GM23248 (cell line): ENCODE measurements around the gene ZDHHC20. TPM values are rescaled to one million over a fixed set of nuclear protein-coding genes. Genes with fewer than 3 reads are reported as not detected.
"Not testable (repeated sequence)": the region's sequence is repeated elsewhere in the genome, so short reads cannot be mapped to it uniquely, and the experiment has no call there.

ENCODE experiments used
- DNase-seq: peaks from one replicate; pipeline ENCODE4 v3.0.0-alpha.2; 2015
- H2AFZ ChIP-seq: fragments of 200-600 bp; sonication (generic); 2 replicates; pipeline ENCODE4 v1.6.1; 2016; ENCODE audit warnings: antibody characterized with exemption
- H3F3A ChIP-seq: fragments of 200-600 bp; sonication (generic); 2 replicates; pipeline ENCODE4 v1.6.1; 2016; ENCODE audit warnings: mild to moderate bottlenecking, antibody characterized with exemption, mixed run types; ENCODE audit not compliant: insufficient read depth
- H3K27ac ChIP-seq: fragments of 200-600 bp; sonication (generic); 2 replicates; pipeline ENCODE4 v1.5.1; 2016; ENCODE audit warnings: mild to moderate bottlenecking
- H3K27me3 ChIP-seq: fragments of 200-600 bp; sonication (generic); replicated peaks from 2 replicates; pipeline ENCODE4 v1.6.1; 2016; ENCODE audit warnings: mild to moderate bottlenecking; ENCODE audit not compliant: insufficient read depth
- H3K36me3 ChIP-seq: fragments of 200-600 bp; sonication (generic); 2 replicates; pipeline ENCODE4 v1.6.1; 2016; ENCODE audit warnings: low read depth, mild to moderate bottlenecking
- H3K4me1 ChIP-seq: fragments of 200-600 bp; sonication (generic); 2 replicates; pipeline ENCODE4 v1.6.1; 2016; ENCODE audit warnings: mild to moderate bottlenecking; ENCODE audit not compliant: insufficient read depth
- H3K4me2 ChIP-seq: fragments of 200-600 bp; sonication (generic); one replicate; pipeline ENCODE4 v1.6.1; 2016; ENCODE audit warnings: mild to moderate bottlenecking; ENCODE audit not compliant: unreplicated experiment
- H3K4me3 ChIP-seq: fragments of 200-600 bp; sonication (generic); 2 replicates; pipeline ENCODE4 v1.5.1; 2016; ENCODE audit warnings: mild to moderate bottlenecking
- H3K79me2 ChIP-seq: fragments of 200-600 bp; sonication (generic); 2 replicates; pipeline ENCODE4 v1.6.1; 2016; ENCODE audit warnings: mild to moderate bottlenecking; ENCODE audit not compliant: insufficient read depth
- H3K9ac ChIP-seq: fragments of 200-600 bp; sonication (generic); 2 replicates; pipeline ENCODE4 v1.6.1; 2016; ENCODE audit warnings: mild to moderate bottlenecking
- H3K9me2 ChIP-seq: fragments of 200-600 bp; sonication (generic); 2 replicates; pipeline ENCODE4 v1.6.1; 2016; ENCODE audit warnings: mixed run types, mild to moderate bottlenecking, moderate library complexity; ENCODE audit not compliant: insufficient read depth
- H3K9me3 ChIP-seq: fragments of 200-600 bp; sonication (generic); one replicate; pipeline ENCODE4 v1.6.1; 2017; ENCODE audit warnings: low read depth
- H4K20me1 ChIP-seq: fragments of 200-600 bp; sonication (generic); 2 replicates; pipeline ENCODE4 v1.6.0; 2016; ENCODE audit not compliant: insufficient read depth
- EZH2 ChIP-seq: fragments of 200-600 bp; sonication (generic); IDR thresholded peaks from 2 replicates; pipeline ENCODE4 v1.6.1; 2018; ENCODE audit warnings: antibody characterized with exemption, mild to moderate bottlenecking; ENCODE audit not compliant: insufficient read depth, poor library complexity, severe bottlenecking
- EZH2phosphoT487 ChIP-seq: fragments of 200-600 bp; sonication (generic); IDR thresholded peaks from 2 replicates; pipeline ENCODE4 v1.6.1; 2018; ENCODE audit warnings: antibody characterized with exemption, moderate library complexity, mild to moderate bottlenecking, low read depth; ENCODE audit not compliant: insufficient read depth
- WGBS, 2 experiments: methylation state at CpG; one replicate each; pipeline ENCODE4 v1.1.6; 2015 to 2017; ENCODE audit warnings: low lambda C conversion rate in 2 of 2, low coverage in 1 of 2; ENCODE audit errors: missing lambda C conversion rate in 2 of 2; 5-methylcytosine and 5-hydroxymethylcytosine counted together
- in situ Hi-C: fragments of 300-500 bp; cut with MboI; formaldehyde crosslinking; loops from 2 replicates; pipeline ENCODE4 v1.15.0; 2020
- polyA plus RNA-seq: library from polyadenylated mRNA; unstranded; fragments of >200 nt; fragmentation: Nextera tagmentation; extraction: Ambion mirVana; gene quantifications from 2 replicates; pipeline ENCODE4 v1.2.1, GENCODE V29; 2016
- total RNA-seq: library from RNA; depleted of rRNA; stranded (reverse); fragments of >200 nt; shearing (Covaris generic); gene quantifications from 2 replicates; pipeline ENCODE4 v1.2.3, GENCODE V29; 2014

ZDHHC20 gene
- total and polyA plus RNA-seq, 2 experiments from 2014 or later: 41.1 to 65.3 TPM

- DNase-seq: peak; percentile 5
- H3K9me3 ChIP-seq: no peaks in the 10 kb centered on the region
- no peak for TF ChIP-seq EZH2phosphoT487
- TF ChIP-seq EZH2: no peak
- H2AFZ ChIP-seq: no peak overlapping the region
- H3K79me2 ChIP-seq: peaks cover 47% of the 10 kb centered on the region
- no peak overlapping the region for H3K9ac ChIP-seq
- no peaks in the 10 kb centered on the region for H3K4me1 ChIP-seq
- no peak overlapping the region for H3K4me3 ChIP-seq
- H3K36me3 ChIP-seq: no peaks in the 10 kb centered on the region
- H3F3A ChIP-seq: no peaks in the 10 kb centered on the region
- no peak overlapping the region for H3K4me2 ChIP-seq
- H4K20me1 ChIP-seq: no peaks in the 10 kb centered on the region
- in situ Hi-C loops: no loop called here
- H3K27me3 ChIP-seq: no peaks in the 10 kb centered on the region
- 82 to 100% methylated on average over 1 of the region's 1 CpG for WGBS, 2 experiments
- H3K27ac ChIP-seq: no peak overlapping the region
- H3K9me2 ChIP-seq: no peaks in the 10 kb centered on the region
These were observed 32.9 kb downstream of the ZDHHC20 start for GRCh38 chr13:21426238-21426637.

- Histone ChIP-seq H3K4me1 (no peaks in the 10 kb centered on the region), H4K20me1 (no peaks in the 10 kb centered on the region), H2AFZ (no peak overlapping the region), H3K9me2 (no peaks in the 10 kb centered on the region), H3F3A (no peaks in the 10 kb centered on the region), H3K36me3 (no peaks in the 10 kb centered on the region), H3K4me2 (no peak overlapping the region), H3K27me3 (no peaks in the 10 kb centered on the region), H3K9ac (no peak overlapping the region), H3K4me3 (no peak overlapping the region), H3K27ac (no peak overlapping the region), H3K9me3 (no peaks in the 10 kb centered on the region), H3K79me2 (peaks cover 4% of the 10 kb centered on the region)
- 84 to 86% methylated on average over 3 of the region's 3 CpGs for WGBS, 2 experiments
- peak; percentile 61 for DNase-seq
- in situ Hi-C loops: no loop called here
- TF ChIP-seq EZH2phosphoT487 (no peak), EZH2 (no peak)
These were observed 38.4 kb downstream of the ZDHHC20 start for GRCh38 chr13:21420706-21421105.

- in situ Hi-C loops: no loop called here
- Histone ChIP-seq H3K79me2 (no peaks in the 10 kb centered on the region; the same call in 1 of the 2 replicates), H2AFZ (no peak overlapping the region), H3K27me3 (no peaks in the 10 kb centered on the region), H3K9me3 (no peaks in the 10 kb centered on the region), H3K36me3 (peaks cover 9% of the 10 kb centered on the region), H3F3A (no peaks in the 10 kb centered on the region; the same call in 1 of the 2 replicates), H3K27ac (no peak overlapping the region), H3K9me2 (no peaks in the 10 kb centered on the region), H3K4me3 (no peak overlapping the region), H3K4me1 (peaks cover 8% of the 10 kb centered on the region), H4K20me1 (no peaks in the 10 kb centered on the region), H3K4me2 (no peak overlapping the region), H3K9ac (no peak overlapping the region)
- TF ChIP-seq EZH2 (no peak), EZH2phosphoT487 (no peak)
- DNase-seq: peak; percentile 30
- 91 to 95% methylated on average over 1 of the region's 1 CpG for WGBS, 2 experiments
These were observed 46.1 kb downstream of the ZDHHC20 start for GRCh38 chr13:21413013-21413412.

GRCh38 chr13:21410453-21410852 is 48.6 kb downstream of the ZDHHC20 start:
- WGBS, 2 experiments: 95% methylated on average over 2 of the region's 2 CpGs
- H3K4me1 ChIP-seq, H3K4me3 ChIP-seq, in situ Hi-C loops, H3K9ac ChIP-seq, H3K4me2 ChIP-seq, H2AFZ ChIP-seq, H3K27ac ChIP-seq, H3K9me2 ChIP-seq, H3K79me2 ChIP-seq, DNase-seq, H3K36me3 ChIP-seq, H4K20me1 ChIP-seq, H3K27me3 ChIP-seq, H3K9me3 ChIP-seq, H3F3A ChIP-seq: not testable (repeated sequence)

GRCh38 chr13:21405309-21405708 is 53.8 kb downstream of the ZDHHC20 start:
- no peaks in the 10 kb centered on the region for H3K9me2 ChIP-seq
- H3K4me1 ChIP-seq: peaks cover 12% of the 10 kb centered on the region
- H3K27ac ChIP-seq: no peak overlapping the region
- no peak for TF ChIP-seq EZH2
- no peak for TF ChIP-seq EZH2phosphoT487
- no peak for DNase-seq
- no peak overlapping the region for H3K9ac ChIP-seq
- WGBS, 2 experiments: 57 to 63% methylated on average over 1 of the region's 1 CpG
- H3K27me3 ChIP-seq: no peaks in the 10 kb centered on the region
- in situ Hi-C loops: no loop called here
- H4K20me1 ChIP-seq: no peaks in the 10 kb centered on the region
- H3K79me2 ChIP-seq: no peaks in the 10 kb centered on the region
- no peak overlapping the region for H3K4me3 ChIP-seq
- H3F3A ChIP-seq: peaks cover 11% of the 10 kb centered on the region
- H3K4me2 ChIP-seq: no peak overlapping the region
- no peak overlapping the region for H2AFZ ChIP-seq
- H3K9me3 ChIP-seq: no peaks in the 10 kb centered on the region
- H3K36me3 ChIP-seq: peaks cover 6% of the 10 kb centered on the region; the same call in 1 of the 2 replicates
